Panc1 (cell line): ENCODE measurements around the gene SLC34A3. TPM values are rescaled to one million over a fixed set of nuclear protein-coding genes. Genes with fewer than 3 reads are reported as not detected.

Experiments
- ATAC-seq: fragments of 200-7000 bp; cut with Tn5 transposase; 2 replicates; pipeline ENCODE4 v1.9.1; 2020; ENCODE audit warnings: mild to moderate bottlenecking, moderate library complexity
- BruUV-seq: library from RNA; stranded (reverse); fragments of 400-500 nt; replicated peaks from 2 replicates; lab custom pipeline; 2021; lab: Mats Ljungman, UMichigan
- CTCF ChIA-PET: fragments of 300-600 bp; sonication (Branson Sonifier 250); formaldehyde crosslinking; loops from one replicate; lab custom pipeline; 2022; ENCODE audit warnings: antibody characterized with exemption; lab: Charles Lee
- POLR2A ChIA-PET: fragments of 300-600 bp; sonication (Branson Sonifier 250); formaldehyde crosslinking; loops from one replicate; lab custom pipeline; 2022; ENCODE audit warnings: antibody characterized with exemption; lab: Charles Lee
- DNase-seq: peaks from one replicate; pipeline ENCODE4 v3.0.0-alpha.2; 2010; ENCODE audit warnings: low read depth, low spot score
- H3K27ac ChIP-seq: 2 replicates; pipeline ENCODE4 v1.5.1; 2011; ENCODE audit warnings: mild to moderate bottlenecking, low read length, inconsistent platforms
- H3K27me3 ChIP-seq: fragments of 200-500 bp; sonication (Bioruptor generic); 2 replicates; pipeline ENCODE4 v1.6.0; 2014; ENCODE audit warnings: low read length, inconsistent platforms; ENCODE audit not compliant: control insufficient read depth, insufficient read depth
- H3K36me3 ChIP-seq: fragments of 200-500 bp; sonication (Bioruptor generic); 2 replicates; pipeline ENCODE4 v1.5.1; 2014; ENCODE audit warnings: inconsistent platforms, mild to moderate bottlenecking, low read length, moderate library complexity; ENCODE audit not compliant: control insufficient read depth, insufficient read depth
- H3K4me1 ChIP-seq: 2 replicates; pipeline ENCODE4 v1.5.1; 2011; ENCODE audit warnings: inconsistent platforms, mild to moderate bottlenecking, low read length, moderate library complexity; ENCODE audit not compliant: control insufficient read depth, insufficient read depth
- H3K4me3 ChIP-seq, 2 experiments: 2 replicates each; pipeline ENCODE4 v1.5.1; 2011 to 2012; ENCODE audit warnings: low read depth in 2 of 2, low read length in 2 of 2, mild to moderate bottlenecking in 2 of 2, inconsistent platforms in 1 of 2, moderate library complexity in 1 of 2
- H3K9me3 ChIP-seq: fragments of 200-500 bp; sonication (Bioruptor generic); 2 replicates; pipeline ENCODE4 v1.5.1; 2014; ENCODE audit warnings: low read depth, mild to moderate bottlenecking, inconsistent platforms, low read length, moderate library complexity; ENCODE audit not compliant: control insufficient read depth, insufficient read depth
- POLR2AphosphoS5 ChIP-seq: IDR thresholded peaks from 2 replicates; pipeline ENCODE4 v1.6.1; 2012; ENCODE audit warnings: mild to moderate bottlenecking, low read depth, low read length, moderate library complexity
- SIN3A ChIP-seq: IDR thresholded peaks from 2 replicates; pipeline ENCODE4 v1.6.1; 2012; ENCODE audit warnings: low read depth, mild to moderate bottlenecking, low read length, moderate library complexity, borderline replicate concordance; ENCODE audit not compliant: insufficient read depth
- TCF7L2 ChIP-seq: IDR thresholded peaks from 2 replicates; pipeline ENCODE4 v1.6.1; 2011; ENCODE audit warnings: mild to moderate bottlenecking, low read depth, low read length, inconsistent platforms
- in situ Hi-C: cut with HindIII; loops from 2 replicates; pipeline ENCODE4 v1.10.0; 2016; ENCODE audit warnings: low sequenced_read_pairs, low pct_unique_long_range_greater_than_20kb
- intact Hi-C: fragments of 100-400 bp; cut with micrococcal nuclease; formaldehyde crosslinking; loops from one replicate; pipeline ENCODE4 v1.10.0; 2022; ENCODE audit not compliant: unreplicated experiment
- total RNA-seq: library from RNA; stranded (reverse); gene quantifications from one replicate; pipeline ENCODE4 v1.2.1, GENCODE V29; 2021; ENCODE audit not compliant: unreplicated experiment
- TF ChIP-seq, protein P1 (sequence below): fragments of 450-650 bp; IDR thresholded peaks from 2 replicates; pipeline ENCODE4 v1.5.1; 2017; ENCODE audit warnings: mild to moderate bottlenecking
- TF ChIP-seq, protein P2 (sequence below), 2 experiments: IDR thresholded peaks; 2 replicates each; pipeline ENCODE4 v1.6.1; 2011 to 2012; ENCODE audit warnings: low read depth in 2 of 2, control low read depth in 1 of 2, low read length in 1 of 2, mild to moderate bottlenecking in 1 of 2, moderate library complexity in 1 of 2; ENCODE audit not compliant: insufficient read depth in 1 of 2

Gene SLC34A3
- total RNA-seq, 1 experiment from 2014 or later = not detected

DNA sequence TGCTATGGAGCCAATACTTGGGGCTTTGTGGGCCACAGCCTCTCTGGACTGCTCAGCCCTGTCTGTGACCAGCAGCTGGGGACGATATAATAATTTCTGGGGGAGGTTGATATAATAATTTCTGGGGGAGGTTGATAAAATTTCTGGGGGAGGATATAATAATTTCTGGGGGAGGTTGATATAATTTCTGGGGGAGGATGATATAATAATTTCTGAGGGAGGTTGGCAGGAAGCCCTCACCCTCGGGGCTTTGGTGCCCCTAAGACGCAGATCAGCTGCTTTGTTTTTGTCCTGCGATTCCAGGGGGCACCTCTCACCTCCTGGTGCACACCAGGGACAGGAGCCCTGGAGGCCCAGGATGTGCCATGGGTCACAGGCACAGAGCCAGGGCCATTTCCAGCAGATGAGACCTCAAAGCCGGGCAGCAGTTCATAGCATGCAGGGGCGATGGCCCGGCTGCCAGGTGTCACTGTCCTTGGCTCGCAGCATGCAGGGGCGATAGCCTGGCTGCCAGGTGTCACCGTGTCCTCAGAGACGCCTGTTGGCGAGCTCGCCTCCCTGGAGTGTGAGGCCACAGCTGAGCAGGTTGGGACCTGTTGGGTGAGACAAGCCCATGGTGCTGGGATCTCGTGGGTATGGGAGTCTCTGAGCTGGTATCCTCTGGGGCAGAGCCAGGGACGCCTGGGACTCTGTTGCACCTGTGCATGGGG lies 43.1 kb downstream of the SLC34A3 start:
- H3K9me3 ChIP-seq = no peaks in the 10 kb centered on the region
- H3K4me3 ChIP-seq = no peak overlapping the region
- no peaks in the 10 kb centered on the region for H3K27me3 ChIP-seq
- in situ Hi-C loops = no loop called here
- H3K27ac ChIP-seq = no peak overlapping the region
- H3K4me1 ChIP-seq = peaks cover 13% of the 10 kb centered on the region
- CTCF ChIA-PET = interaction anchor here (0.7 kb wide), 1 partner anchor 19 kb away, joined by 4 read pairs; no protein-coding TSS in a partner anchor
- BruUV-seq = no TSS peak
- peaks cover 3% of the 10 kb centered on the region; the same call in 1 of the 2 replicates for H3K36me3 ChIP-seq
- POLR2A ChIA-PET = no interaction called here
- TF ChIP-seq, protein P1, sequence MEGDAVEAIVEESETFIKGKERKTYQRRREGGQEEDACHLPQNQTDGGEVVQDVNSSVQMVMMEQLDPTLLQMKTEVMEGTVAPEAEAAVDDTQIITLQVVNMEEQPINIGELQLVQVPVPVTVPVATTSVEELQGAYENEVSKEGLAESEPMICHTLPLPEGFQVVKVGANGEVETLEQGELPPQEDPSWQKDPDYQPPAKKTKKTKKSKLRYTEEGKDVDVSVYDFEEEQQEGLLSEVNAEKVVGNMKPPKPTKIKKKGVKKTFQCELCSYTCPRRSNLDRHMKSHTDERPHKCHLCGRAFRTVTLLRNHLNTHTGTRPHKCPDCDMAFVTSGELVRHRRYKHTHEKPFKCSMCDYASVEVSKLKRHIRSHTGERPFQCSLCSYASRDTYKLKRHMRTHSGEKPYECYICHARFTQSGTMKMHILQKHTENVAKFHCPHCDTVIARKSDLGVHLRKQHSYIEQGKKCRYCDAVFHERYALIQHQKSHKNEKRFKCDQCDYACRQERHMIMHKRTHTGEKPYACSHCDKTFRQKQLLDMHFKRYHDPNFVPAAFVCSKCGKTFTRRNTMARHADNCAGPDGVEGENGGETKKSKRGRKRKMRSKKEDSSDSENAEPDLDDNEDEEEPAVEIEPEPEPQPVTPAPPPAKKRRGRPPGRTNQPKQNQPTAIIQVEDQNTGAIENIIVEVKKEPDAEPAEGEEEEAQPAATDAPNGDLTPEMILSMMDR = no peak
- TF ChIP-seq, protein P2, sequence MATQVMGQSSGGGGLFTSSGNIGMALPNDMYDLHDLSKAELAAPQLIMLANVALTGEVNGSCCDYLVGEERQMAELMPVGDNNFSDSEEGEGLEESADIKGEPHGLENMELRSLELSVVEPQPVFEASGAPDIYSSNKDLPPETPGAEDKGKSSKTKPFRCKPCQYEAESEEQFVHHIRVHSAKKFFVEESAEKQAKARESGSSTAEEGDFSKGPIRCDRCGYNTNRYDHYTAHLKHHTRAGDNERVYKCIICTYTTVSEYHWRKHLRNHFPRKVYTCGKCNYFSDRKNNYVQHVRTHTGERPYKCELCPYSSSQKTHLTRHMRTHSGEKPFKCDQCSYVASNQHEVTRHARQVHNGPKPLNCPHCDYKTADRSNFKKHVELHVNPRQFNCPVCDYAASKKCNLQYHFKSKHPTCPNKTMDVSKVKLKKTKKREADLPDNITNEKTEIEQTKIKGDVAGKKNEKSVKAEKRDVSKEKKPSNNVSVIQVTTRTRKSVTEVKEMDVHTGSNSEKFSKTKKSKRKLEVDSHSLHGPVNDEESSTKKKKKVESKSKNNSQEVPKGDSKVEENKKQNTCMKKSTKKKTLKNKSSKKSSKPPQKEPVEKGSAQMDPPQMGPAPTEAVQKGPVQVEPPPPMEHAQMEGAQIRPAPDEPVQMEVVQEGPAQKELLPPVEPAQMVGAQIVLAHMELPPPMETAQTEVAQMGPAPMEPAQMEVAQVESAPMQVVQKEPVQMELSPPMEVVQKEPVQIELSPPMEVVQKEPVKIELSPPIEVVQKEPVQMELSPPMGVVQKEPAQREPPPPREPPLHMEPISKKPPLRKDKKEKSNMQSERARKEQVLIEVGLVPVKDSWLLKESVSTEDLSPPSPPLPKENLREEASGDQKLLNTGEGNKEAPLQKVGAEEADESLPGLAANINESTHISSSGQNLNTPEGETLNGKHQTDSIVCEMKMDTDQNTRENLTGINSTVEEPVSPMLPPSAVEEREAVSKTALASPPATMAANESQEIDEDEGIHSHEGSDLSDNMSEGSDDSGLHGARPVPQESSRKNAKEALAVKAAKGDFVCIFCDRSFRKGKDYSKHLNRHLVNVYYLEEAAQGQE (IDR thresholded peaks at IDR 0.05; ENCODE audit: insufficient read depth in 1 of 2, low read depth in 2 of 2, low read length in 1 of 2) = no peak
- no peak for TF ChIP-seq SIN3A
- no peak for TF ChIP-seq POLR2AphosphoS5
- no peak for TF ChIP-seq TCF7L2
- DNase-seq (no peak), ATAC-seq (no peak)
- intact Hi-C loops = no loop called here

DNA sequence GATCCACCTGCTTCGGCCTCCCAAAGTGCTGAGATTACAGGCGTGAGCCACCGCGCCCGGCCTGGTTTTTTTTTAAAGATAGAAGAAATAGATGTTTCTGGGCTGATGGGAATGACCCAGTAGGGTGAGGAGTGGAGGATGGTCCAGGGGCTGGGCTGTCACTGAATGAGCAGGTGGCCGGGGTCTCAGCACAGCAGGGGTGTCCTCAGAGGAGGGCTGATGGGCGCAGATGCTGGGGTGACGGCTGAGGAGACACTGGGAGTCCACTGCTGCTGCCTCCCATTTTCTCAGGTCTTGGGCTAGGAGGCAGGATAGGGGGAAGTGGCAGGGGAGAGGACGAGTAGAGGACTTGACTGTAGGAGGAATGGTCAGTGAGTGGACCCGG lies 44.5 kb downstream of the SLC34A3 start:
- Histone ChIP-seq H3K9me3 (no peaks in the 10 kb centered on the region), H3K27ac (peak overlapping the region; percentile 84; the same call in 1 of the 2 replicates), H3K27me3 (no peaks in the 10 kb centered on the region), H3K4me3 (no peak overlapping the region), H3K36me3 (peaks cover 3% of the 10 kb centered on the region; the same call in 1 of the 2 replicates), H3K4me1 (peaks cover 13% of the 10 kb centered on the region)
- intact Hi-C loops = no loop called here
- TF ChIP-seq TCF7L2 (no peak), SIN3A (no peak)
- TF ChIP-seq, protein P2 (IDR thresholded peaks at IDR 0.05; ENCODE audit: insufficient read depth in 1 of 2, low read depth in 2 of 2, low read length in 1 of 2) = no peak
- TF ChIP-seq, protein P1 = no peak
- ChIA-PET CTCF (interaction anchor here (0.5 kb wide), 1 partner anchor 9 kb away, joined by 3 read pairs; no protein-coding TSS in a partner anchor), POLR2A (no interaction called here)
- in situ Hi-C loops = no loop called here
- DNase-seq (no peak), ATAC-seq (no peak)
- no TSS peak for BruUV-seq
